GM23248 (cell line): Measurements from ENCODE around the gene FBN1.

Source experiments
- EZH2 ChIP-seq: fragments of 200-600 bp; sonication (generic); IDR thresholded peaks from 2 replicates; pipeline ENCODE4 v1.6.1; 2018; ENCODE audit warnings: antibody characterized with exemption, mild to moderate bottlenecking; ENCODE audit not compliant: insufficient read depth, poor library complexity, severe bottlenecking
- EZH2phosphoT487 ChIP-seq: fragments of 200-600 bp; sonication (generic); IDR thresholded peaks from 2 replicates; pipeline ENCODE4 v1.6.1; 2018; ENCODE audit warnings: antibody characterized with exemption, moderate library complexity, mild to moderate bottlenecking, low read depth; ENCODE audit not compliant: insufficient read depth

DNA sequence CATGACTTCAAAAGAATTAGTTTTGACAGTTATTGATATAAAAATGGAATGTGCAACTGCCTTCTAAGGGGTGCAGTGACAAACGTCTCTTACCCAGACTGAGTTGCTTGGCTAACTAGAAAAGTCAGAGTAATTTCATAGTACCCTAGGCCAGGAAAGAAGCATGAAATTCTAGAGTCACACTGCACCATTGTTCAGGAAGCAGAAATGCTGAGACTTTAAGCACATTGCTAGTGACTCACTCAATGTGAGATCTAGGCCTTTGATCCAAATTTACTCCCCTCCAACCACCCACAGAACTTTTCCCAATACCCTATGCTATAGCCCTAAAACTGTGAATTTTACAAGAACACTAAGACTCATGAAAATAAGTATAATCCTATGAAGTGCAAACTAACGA, 203.5 kb downstream of the FBN1 start:
- TF ChIP-seq EZH2phosphoT487 (no peak), EZH2 (no peak)
